ENCODE results near the gene MARCHF10.
"Not testable (repeated sequence)": the region's sequence is repeated elsewhere in the genome, so short reads cannot be mapped to it uniquely, and the experiment has no call there.

The MARCHF10 gene

GRCh38 chr17:62702746-62703260 is 105.3 kb downstream of the MARCHF10 start:
- DNase-seq (ENCODE audit: low read depth in 2 of 3, low spot score in 1 of 3), result no peak

- DNase-seq (ENCODE audit: low read depth in 2 of 3, low spot score in 1 of 3), result no peak
Observed at GRCh38 chr17:62701706-62702085, 106.4 kb downstream of the MARCHF10 start.

DNA sequence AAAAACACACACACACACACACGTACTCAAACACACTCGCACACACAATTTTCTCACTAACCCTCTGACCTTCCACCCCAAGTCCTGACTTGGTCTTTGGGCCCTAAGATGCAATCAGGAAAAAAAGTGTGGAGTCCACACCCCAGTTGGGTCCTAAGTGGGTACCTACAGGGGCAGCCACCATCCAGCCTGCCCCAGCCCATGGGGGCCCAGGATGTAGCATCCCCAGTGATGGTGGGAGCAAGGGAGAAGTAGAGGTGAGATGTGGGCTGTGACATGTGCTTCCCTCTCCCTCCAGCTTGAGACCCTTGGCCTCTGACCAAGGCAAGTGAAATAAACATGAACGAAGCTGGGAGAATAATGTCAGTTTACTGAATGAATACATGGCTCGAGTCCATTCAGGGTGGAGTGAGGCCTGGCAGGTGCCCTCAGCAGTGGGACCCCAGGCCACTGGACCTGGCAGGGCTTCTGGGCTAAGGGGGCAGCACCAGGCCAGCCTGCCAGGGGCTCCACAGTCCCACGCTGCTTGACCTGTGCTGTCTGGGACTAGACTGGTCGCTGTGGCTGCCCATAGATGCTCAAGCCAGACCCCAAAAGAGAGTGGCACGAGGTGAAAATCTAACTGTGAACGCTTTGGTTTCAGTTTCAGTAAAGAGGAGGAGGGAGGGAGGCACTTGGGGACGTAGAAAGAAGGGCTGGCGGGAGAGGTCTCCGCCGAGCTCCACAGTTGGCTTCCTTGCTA is 107.0 kb downstream of the MARCHF10 start:
- DNase-seq (ENCODE audit: low read depth in 2 of 3, low spot score in 1 of 3), result no peak

DNA sequence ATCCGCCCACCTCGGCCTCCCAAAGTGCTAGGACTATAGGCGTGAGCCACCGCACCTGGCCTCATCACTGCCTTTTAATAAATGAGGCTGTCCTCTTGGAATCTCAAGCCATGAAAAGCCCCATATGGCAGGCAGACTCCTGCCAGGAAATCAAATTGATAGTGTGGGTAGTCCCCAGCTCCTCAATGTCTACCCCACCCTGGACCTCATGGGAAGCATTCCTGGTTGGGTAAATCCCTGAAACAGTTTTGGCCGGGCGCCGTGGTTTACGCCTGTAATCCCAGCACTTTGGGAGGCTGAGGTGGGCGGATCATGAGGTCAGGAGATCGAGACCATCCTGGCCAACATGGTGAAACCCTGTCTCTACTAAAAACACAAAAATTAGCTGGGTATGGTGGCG is 109.7 kb downstream of the MARCHF10 start:
- DNase-seq (ENCODE audit: low read depth in 2 of 3, low spot score in 1 of 3), result not testable (repeated sequence)

- no peak for DNase-seq (ENCODE audit: low read depth in 2 of 3, low spot score in 1 of 3)
Observed at GRCh38 chr17:62696726-62697490, 111.2 kb downstream of the MARCHF10 start.

- DNase-seq (ENCODE audit: low read depth in 2 of 3, low spot score in 1 of 3), result no peak
Observed at GRCh38 chr17:62696256-62696655, 111.9 kb downstream of the MARCHF10 start.

GRCh38 chr17:62695093-62695738 is 112.9 kb downstream of the MARCHF10 start:
- DNase-seq (ENCODE audit: low read depth in 2 of 3, low spot score in 1 of 3), result not testable (repeated sequence)

- DNase-seq (ENCODE audit: low read depth in 2 of 3, low spot score in 1 of 3), result no peak
Observed at GRCh38 chr17:62693616-62694409, 114.3 kb downstream of the MARCHF10 start.

GRCh38 chr17:62692721-62693431 is 115.2 kb downstream of the MARCHF10 start:
- no peak for DNase-seq (ENCODE audit: low read depth in 2 of 3, low spot score in 1 of 3)

- DNase-seq (ENCODE audit: low read depth in 2 of 3, low spot score in 1 of 3), result no peak
Observed at GRCh38 chr17:62692159-62692651, 115.9 kb downstream of the MARCHF10 start.

DNA sequence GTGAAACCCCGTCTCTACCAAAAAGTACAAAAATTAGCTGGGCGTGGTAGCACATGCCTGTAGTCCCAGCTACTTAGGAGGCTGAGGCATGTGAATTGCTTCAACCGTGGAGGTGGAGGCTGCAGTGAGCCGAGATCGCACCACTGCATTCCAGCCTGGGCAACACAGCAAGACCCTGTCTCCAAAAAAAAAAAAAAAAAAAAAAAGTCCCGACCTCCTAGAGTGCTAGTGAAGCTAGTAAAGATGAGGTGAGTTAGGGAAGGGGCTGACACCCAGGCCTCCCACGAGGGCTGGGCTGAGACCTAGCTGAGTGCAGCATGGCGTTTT is 116.6 kb downstream of the MARCHF10 start:
- DNase-seq (ENCODE audit: low read depth in 2 of 3, low spot score in 1 of 3), result not testable (repeated sequence)

DNA sequence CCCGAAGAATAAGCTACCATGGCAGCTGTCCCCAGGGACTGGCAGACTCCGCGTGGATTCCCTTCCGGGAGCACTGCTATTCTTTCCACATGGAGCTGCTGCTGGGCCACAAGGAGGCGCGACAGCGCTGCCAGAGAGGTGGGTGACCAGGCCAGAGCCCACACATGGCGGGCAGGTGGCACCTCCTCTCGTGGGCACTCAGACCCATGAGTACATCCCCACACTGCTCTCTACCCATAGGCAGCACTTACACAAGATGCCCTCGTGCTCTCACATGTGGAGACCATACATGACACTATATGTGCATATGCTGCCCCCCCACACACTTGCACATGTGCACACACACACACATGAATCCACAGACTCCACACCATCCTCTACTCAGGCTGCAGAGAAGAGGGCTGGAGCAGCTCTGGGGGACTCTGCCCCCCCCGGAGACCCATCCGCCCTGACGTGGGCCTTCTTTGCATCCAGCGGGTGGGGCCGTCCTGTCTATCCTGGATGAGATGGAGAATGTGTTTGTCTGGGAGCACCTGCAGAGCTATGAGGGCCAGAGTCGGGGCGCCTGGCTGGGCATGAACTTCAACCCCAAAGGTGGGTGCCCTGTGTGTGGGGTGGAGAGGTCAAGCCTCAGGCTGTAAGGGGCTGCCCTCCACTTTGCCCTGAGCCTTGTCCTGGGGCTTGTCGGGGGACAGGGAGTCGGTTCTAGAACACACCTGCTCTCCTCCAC is 117.8 kb downstream of the MARCHF10 start:
- DNase-seq (ENCODE audit: low read depth in 2 of 3, low spot score in 1 of 3), result no peak

GRCh38 chr17:62689441-62690167 is 118.5 kb downstream of the MARCHF10 start:
- DNase-seq (ENCODE audit: low read depth in 2 of 3, low spot score in 1 of 3), result no peak

DNA sequence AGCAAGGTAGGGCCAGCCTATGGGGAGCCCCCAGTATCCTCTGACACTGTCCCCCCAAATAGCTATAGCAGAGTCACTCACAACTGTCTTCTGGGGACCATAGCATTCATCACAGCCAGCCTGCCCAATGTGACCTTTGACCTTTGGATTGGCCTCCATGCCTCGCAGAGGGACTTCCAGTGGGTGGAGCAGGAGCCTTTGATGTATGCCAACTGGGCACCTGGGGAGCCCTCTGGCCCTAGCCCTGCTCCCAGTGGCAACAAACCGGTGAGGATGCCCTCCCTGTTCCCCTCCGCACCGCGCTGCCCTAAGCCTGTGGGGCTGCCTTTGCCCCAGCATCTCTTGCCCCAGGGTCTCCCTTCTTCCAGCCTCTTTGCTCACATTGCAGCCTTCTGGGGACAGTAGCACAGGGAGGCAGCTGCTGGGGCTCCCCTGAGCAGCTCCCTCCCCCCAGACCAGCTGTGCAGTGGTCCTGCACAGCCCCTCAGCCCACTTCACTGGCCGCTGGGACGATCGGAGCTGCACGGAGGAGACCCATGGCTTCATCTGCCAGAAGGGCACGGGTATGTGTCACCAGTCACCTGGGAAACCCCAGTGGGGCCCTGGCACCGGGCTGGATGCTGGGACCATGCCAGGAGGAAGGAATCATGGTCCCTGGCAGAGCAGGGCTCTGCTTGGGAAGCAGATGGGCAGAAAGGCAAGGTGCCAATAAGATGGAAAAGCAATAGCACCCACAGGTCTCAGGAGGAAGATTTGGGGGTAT is 119.5 kb downstream of the MARCHF10 start:
- DNase-seq (ENCODE audit: low read depth in 2 of 3, low spot score in 1 of 3), result no peak

DNA sequence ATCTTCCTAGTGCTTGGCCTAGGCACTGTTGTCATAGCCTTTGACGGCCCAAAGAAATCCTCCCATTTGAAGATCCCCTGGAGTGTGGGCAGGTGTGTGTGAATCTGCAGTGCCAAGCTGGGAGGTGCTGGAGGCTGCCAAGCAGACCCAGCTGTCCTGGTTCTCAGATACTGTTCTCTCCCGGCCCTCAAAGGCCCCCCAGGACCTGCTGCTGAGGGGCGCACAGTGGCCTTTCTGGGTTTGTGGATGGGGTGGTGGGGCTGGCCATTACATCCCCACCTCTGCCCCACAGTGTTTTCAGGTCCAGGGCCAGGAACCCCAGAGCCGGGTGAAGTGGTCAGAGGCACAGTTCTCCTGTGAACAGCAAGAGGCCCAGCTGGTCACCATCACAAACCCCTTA is 120.1 kb downstream of the MARCHF10 start:
- no peak for DNase-seq (ENCODE audit: low read depth in 2 of 3, low spot score in 1 of 3)

- no peak for DNase-seq (ENCODE audit: low read depth in 2 of 3, low spot score in 1 of 3)
Observed at GRCh38 chr17:62684179-62684578, 123.9 kb downstream of the MARCHF10 start.

DNA sequence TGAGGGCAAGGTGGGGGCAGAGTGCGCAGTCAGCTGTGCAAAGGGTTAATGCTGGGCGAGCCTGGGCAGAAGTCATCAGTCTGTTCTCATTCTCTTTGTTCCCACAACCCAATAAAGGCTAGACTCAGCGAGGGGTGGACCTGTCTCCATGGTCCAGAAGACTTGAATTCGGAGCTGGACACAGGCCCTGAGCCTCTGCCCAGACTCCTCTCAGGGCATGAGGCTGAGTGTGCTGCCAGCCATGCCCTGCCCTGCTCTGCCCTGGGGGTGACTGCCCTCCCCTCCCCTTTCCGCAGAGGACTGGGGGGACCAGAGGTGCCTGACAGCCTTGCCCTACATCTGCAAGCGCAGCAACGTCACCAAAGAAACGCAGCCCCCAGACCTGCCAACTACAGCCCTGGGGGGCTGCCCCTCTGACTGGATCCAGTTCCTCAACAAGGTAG is 126.2 kb downstream of the MARCHF10 start:
- no peak for DNase-seq (ENCODE audit: low read depth in 2 of 3, low spot score in 1 of 3)
